Activated naive CD8-positive, alpha-beta T cell (primary cell): Measurements from ENCODE around the gene GALNT12.

Experiments used
- H3K27ac Mint-ChIP-seq: one replicate; pipeline ENCODE4 v1.8.0; 2021; ENCODE audit warnings: mixed read lengths
- H3K27me3 Mint-ChIP-seq: one replicate; pipeline ENCODE4 v1.8.0; 2021; ENCODE audit warnings: mixed read lengths
- H3K36me3 Mint-ChIP-seq: one replicate; pipeline ENCODE4 v1.8.0; 2021; ENCODE audit warnings: mixed read lengths
- H3K4me1 Mint-ChIP-seq: one replicate; pipeline ENCODE4 v1.8.0; 2021; ENCODE audit warnings: low read depth, mixed read lengths
- H3K4me3 Mint-ChIP-seq: one replicate; pipeline ENCODE4 v1.8.0; 2021; ENCODE audit warnings: mild to moderate bottlenecking, mixed read lengths
- H3K9me3 Mint-ChIP-seq: one replicate; pipeline ENCODE4 v1.8.0; 2021; ENCODE audit warnings: low read depth, mixed read lengths

GALNT12 gene

DNA sequence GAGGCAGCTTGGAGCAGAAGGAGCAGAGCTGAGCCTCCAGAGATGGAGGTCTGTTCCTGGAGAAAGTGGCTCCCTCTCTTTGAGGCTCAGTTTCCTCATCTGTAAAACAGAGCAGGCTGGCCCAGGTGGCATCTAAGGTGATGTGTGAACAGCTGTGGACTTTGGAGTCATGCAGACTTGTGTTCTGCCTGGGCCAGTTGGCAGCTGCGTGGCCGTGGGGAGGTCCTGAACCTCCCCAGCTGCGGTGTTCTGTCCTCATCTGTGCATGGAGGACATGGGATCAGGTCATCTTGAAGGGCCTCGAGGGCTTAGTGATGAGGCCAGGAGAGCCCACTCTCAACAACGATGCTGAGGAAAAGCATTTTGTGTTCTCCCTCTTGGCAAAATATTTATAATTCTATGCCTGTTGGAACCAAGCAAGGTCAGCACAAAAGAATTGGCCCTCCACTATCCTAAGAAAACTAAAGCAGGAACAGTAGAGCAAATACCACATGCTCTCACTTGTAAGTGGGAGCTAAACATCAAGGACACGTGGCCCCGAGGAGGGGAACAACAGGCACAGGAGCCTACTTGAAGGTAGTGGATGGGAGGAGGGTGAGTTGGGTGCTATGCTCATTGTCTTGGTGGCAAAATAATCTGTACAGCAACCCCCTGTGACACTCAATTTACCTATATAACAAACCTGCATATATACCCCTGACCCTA lies 73.0 kb downstream of the GALNT12 start:
- no peaks in the 10 kb centered on the region for H3K36me3 Mint-ChIP-seq
- no peak overlapping the region for H3K4me3 Mint-ChIP-seq
- H3K9me3 Mint-ChIP-seq, result no peaks in the 10 kb centered on the region
- H3K4me1 Mint-ChIP-seq, result no peaks in the 10 kb centered on the region
- peaks cover 11% of the 10 kb centered on the region for H3K27me3 Mint-ChIP-seq
- no peak overlapping the region for H3K27ac Mint-ChIP-seq

- peaks cover 11% of the 10 kb centered on the region for H3K27me3 Mint-ChIP-seq
- no peak overlapping the region for H3K4me3 Mint-ChIP-seq
- H3K27ac Mint-ChIP-seq, result no peak overlapping the region
- no peaks in the 10 kb centered on the region for H3K36me3 Mint-ChIP-seq
- no peaks in the 10 kb centered on the region for H3K9me3 Mint-ChIP-seq
- H3K4me1 Mint-ChIP-seq, result no peaks in the 10 kb centered on the region
These were observed 73.9 kb downstream of the GALNT12 start for GRCh38 chr9:98881356-98881755.

- Mint-ChIP-seq H3K4me1 (no peaks in the 10 kb centered on the region), H3K36me3 (no peaks in the 10 kb centered on the region), H3K27ac (no peak overlapping the region), H3K27me3 (peaks cover 11% of the 10 kb centered on the region), H3K4me3 (no peak overlapping the region), H3K9me3 (no peaks in the 10 kb centered on the region)
These were observed 74.5 kb downstream of the GALNT12 start for GRCh38 chr9:98881836-98882568.

DNA sequence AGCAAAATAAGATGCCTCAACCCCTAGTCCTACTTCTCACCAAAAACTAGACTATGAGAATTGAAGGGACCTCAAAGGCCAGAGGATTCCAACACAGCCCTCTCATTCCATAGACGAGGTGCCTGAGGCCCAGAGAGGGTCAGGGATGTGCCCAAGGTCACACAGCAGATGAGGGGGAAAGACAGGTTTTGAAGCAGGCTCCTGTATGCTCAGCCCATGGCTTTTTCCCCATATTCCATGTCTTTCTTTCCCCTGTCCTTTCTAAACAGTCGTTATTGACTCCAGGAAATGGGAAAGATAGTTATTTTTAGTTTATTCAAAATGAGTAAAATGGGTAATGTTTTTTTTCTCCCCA lies 75.1 kb downstream of the GALNT12 start:
- no peaks in the 10 kb centered on the region for H3K36me3 Mint-ChIP-seq
- H3K27me3 Mint-ChIP-seq, result peaks cover 11% of the 10 kb centered on the region
- no peaks in the 10 kb centered on the region for H3K9me3 Mint-ChIP-seq
- H3K4me3 Mint-ChIP-seq, result no peak overlapping the region
- no peaks in the 10 kb centered on the region for H3K4me1 Mint-ChIP-seq
- H3K27ac Mint-ChIP-seq, result no peak overlapping the region

DNA sequence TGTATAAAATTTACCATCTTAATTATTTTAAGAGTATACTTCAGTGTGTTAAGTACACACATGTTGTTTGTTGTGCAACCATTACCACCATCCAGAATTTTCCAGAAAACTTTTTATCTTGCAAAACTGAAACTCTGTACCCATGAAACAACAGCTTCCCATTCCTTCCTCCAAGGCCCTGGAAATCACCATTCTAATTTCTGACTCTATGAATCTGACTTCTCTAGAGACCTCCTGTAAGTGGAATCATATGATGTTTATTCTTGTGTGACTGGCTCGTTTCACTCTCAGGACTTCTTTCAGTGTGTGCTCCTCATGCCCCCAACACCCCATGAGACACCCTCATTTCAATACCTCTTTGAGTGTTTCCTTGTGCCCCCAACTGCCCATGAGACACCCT lies 75.8 kb downstream of the GALNT12 start:
- no peak overlapping the region for H3K27ac Mint-ChIP-seq
- H3K4me1 Mint-ChIP-seq, result no peaks in the 10 kb centered on the region
- peaks cover 13% of the 10 kb centered on the region for H3K27me3 Mint-ChIP-seq
- no peak overlapping the region for H3K4me3 Mint-ChIP-seq
- no peaks in the 10 kb centered on the region for H3K9me3 Mint-ChIP-seq
- no peaks in the 10 kb centered on the region for H3K36me3 Mint-ChIP-seq

GRCh38 chr9:98884849-98885248 lies 77.4 kb downstream of the GALNT12 start:
- Mint-ChIP-seq H3K27ac (no peak overlapping the region), H3K27me3 (peaks cover 12% of the 10 kb centered on the region), H3K9me3 (no peaks in the 10 kb centered on the region), H3K4me3 (no peak overlapping the region), H3K4me1 (no peaks in the 10 kb centered on the region), H3K36me3 (no peaks in the 10 kb centered on the region)

- H3K4me1 Mint-ChIP-seq, result no peaks in the 10 kb centered on the region
- peaks cover 10% of the 10 kb centered on the region for H3K27me3 Mint-ChIP-seq
- no peak overlapping the region for H3K4me3 Mint-ChIP-seq
- no peaks in the 10 kb centered on the region for H3K36me3 Mint-ChIP-seq
- H3K9me3 Mint-ChIP-seq, result no peaks in the 10 kb centered on the region
- no peak overlapping the region for H3K27ac Mint-ChIP-seq
These were observed 78.3 kb downstream of the GALNT12 start for GRCh38 chr9:98885575-98886295.

DNA sequence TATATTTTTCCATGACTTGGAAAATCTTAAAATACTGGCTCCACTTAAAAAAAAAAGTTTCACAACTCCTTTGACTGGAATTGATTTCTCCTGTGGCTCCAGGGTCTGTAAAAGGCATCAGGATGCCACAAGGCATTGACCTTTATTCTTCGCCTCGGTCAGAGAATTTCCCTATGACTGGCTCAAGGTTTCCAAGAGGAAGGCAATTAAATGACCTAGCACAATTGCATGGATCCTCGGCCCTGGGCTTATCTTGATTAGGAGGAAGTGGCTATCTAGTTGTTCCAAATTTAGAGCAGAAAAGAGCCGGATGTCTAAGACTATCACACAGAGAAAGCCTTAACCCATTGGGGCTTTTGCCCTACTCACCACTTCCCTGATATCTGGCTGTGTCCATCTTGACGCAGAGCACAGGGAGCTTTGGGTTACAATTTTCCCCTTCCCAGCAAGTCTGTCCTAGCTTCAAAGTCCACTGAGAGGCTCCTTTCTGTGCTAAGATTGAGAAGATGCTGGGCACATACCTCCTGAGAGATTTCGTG lies 79.3 kb downstream of the GALNT12 start:
- Mint-ChIP-seq H3K4me3 (no peak overlapping the region), H3K9me3 (no peaks in the 10 kb centered on the region), H3K4me1 (no peaks in the 10 kb centered on the region), H3K36me3 (no peaks in the 10 kb centered on the region), H3K27ac (no peak overlapping the region), H3K27me3 (peaks cover 8% of the 10 kb centered on the region)

- Mint-ChIP-seq H3K27ac (no peak overlapping the region), H3K4me3 (no peak overlapping the region), H3K4me1 (no peaks in the 10 kb centered on the region), H3K9me3 (no peaks in the 10 kb centered on the region), H3K27me3 (peaks cover 5% of the 10 kb centered on the region), H3K36me3 (no peaks in the 10 kb centered on the region)
These were observed 80.5 kb downstream of the GALNT12 start for GRCh38 chr9:98887918-98888510.

- Mint-ChIP-seq H3K36me3 (no peaks in the 10 kb centered on the region), H3K27ac (no peak overlapping the region), H3K4me1 (no peaks in the 10 kb centered on the region), H3K9me3 (no peaks in the 10 kb centered on the region), H3K4me3 (no peak overlapping the region), H3K27me3 (peaks cover 5% of the 10 kb centered on the region)
These were observed 81.4 kb downstream of the GALNT12 start for GRCh38 chr9:98888801-98889421.

DNA sequence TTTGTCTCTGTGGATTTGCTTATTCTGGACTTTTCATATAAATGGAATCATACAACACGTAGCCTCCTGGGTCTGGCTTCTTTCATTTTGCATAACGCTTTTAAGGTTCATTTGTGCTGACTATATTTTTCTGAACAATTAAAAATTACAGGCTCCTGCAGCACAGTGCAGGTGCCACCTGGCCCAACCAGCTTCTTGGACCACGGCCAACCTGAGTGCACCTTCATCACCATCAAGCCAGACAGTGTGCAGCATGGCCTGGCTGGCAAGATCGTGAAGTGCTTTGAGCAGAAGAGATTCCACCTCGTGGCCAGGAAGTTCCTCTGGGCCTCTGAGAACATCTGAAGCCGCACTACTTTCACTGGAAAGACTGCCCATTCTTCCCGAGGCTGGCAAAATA lies 82.8 kb downstream of the GALNT12 start:
- Mint-ChIP-seq H3K4me1 (no peaks in the 10 kb centered on the region), H3K27ac (no peak overlapping the region), H3K4me3 (no peak overlapping the region), H3K9me3 (no peaks in the 10 kb centered on the region), H3K36me3 (no peaks in the 10 kb centered on the region), H3K27me3 (peaks cover 3% of the 10 kb centered on the region)

GRCh38 chr9:98892288-98892687 lies 84.8 kb downstream of the GALNT12 start:
- Mint-ChIP-seq H3K4me1 (no peaks in the 10 kb centered on the region), H3K36me3 (no peaks in the 10 kb centered on the region), H3K27ac (no peak overlapping the region), H3K27me3 (peaks cover 7% of the 10 kb centered on the region), H3K4me3 (no peak overlapping the region), H3K9me3 (no peaks in the 10 kb centered on the region)

DNA sequence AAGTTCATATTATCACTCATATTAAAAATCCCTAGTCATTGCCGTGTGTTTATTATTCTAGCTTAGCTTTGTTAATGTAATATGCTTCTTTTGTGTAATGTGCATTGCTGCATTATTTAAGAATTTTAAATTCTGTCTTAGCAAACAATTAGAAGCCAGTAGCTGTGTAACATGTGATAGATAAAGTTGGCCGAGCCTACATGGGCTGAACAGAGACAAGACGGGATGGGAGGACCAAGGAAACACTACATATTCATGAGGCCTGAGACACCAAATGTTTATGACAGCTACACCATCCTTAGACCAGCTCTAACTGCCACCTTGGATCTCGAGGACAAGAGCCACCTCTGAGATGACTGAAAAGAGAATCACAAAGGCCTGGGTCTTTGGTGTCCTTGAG lies 85.2 kb downstream of the GALNT12 start:
- H3K4me3 Mint-ChIP-seq, result no peak overlapping the region
- H3K27me3 Mint-ChIP-seq, result peaks cover 8% of the 10 kb centered on the region
- H3K9me3 Mint-ChIP-seq, result no peaks in the 10 kb centered on the region
- no peaks in the 10 kb centered on the region for H3K36me3 Mint-ChIP-seq
- H3K4me1 Mint-ChIP-seq, result no peaks in the 10 kb centered on the region
- H3K27ac Mint-ChIP-seq, result no peak overlapping the region

GRCh38 chr9:98894171-98894570 lies 86.7 kb downstream of the GALNT12 start:
- peaks cover 7% of the 10 kb centered on the region for H3K27me3 Mint-ChIP-seq
- no peak overlapping the region for H3K27ac Mint-ChIP-seq
- peaks cover 3% of the 10 kb centered on the region for H3K4me1 Mint-ChIP-seq
- no peaks in the 10 kb centered on the region for H3K36me3 Mint-ChIP-seq
- no peaks in the 10 kb centered on the region for H3K9me3 Mint-ChIP-seq
- H3K4me3 Mint-ChIP-seq, result no peak overlapping the region
